K562 (cell line): ENCODE data around the gene CCDC13. TPM values are rescaled to one million over a fixed set of nuclear protein-coding genes. Genes with fewer than 3 reads are reported as not detected.

ENCODE experiments used
- ATAC-seq: fragments of 200-7000 bp; cut with Tn5 transposase; 3 replicates; pipeline ENCODE4 v1.9.1; 2020; ENCODE audit warnings: moderate library complexity
- BruUV-seq: library from RNA; stranded (reverse); fragments of 400-500 nt; replicated peaks from 2 replicates; lab custom pipeline; 2021; lab: Mats Ljungman, UMichigan
- CTCF ChIA-PET: fragments of 300-600 bp; formaldehyde crosslinking; extraction: SDS; loops from one replicate; lab custom pipeline; 2021; ENCODE audit warnings: low intra/inter-chr PET ratio; lab: Yijun Ruan, JAX
- POLR2A ChIA-PET: fragments of 300-600, 350-650 bp; sonication (Branson Sonifier 250); formaldehyde crosslinking; extraction: SDS; loops from one replicate; lab custom pipeline; 2021; ENCODE audit warnings: antibody characterized with exemption, inconsistent platforms; lab: Yijun Ruan, JAX
- DNase-seq, 4 experiments: peaks; one replicate each; pipeline versions ENCODE4 v3.0.0 to v3.0.0-alpha.2; 2011 to 2018; ENCODE audit warnings: low spot score in 3 of 4, mixed read lengths in 3 of 4; ENCODE audit errors: extremely low read depth in 1 of 4
- FAIRE-seq: peaks from 2 replicates; lab custom pipeline; 2011; peaks lifted over from hg19 to GRCh38; lab: Jason Lieb, UNC
- H2AFZ ChIP-seq: 2 replicates; pipeline ENCODE4 v1.6.0; 2011; ENCODE audit warnings: low read depth, low read length, control low read depth, inconsistent platforms
- H3K27ac ChIP-seq: fragments of 200-600 bp; 3 replicates; pipeline ENCODE4 v1.8.0; 2011; ENCODE audit warnings: low read depth, mild to moderate bottlenecking, control low read depth, inconsistent platforms, low read length, moderate library complexity, mixed read lengths; ENCODE audit errors: extremely low read depth
- H3K27me3 ChIP-seq, 2 experiments: fragments of 300-600 bp in 1 of 2; 2 replicates in 1 of 2; 3 replicates in 1 of 2; pipeline versions ENCODE4 v1.6.0 to v1.8.0; 2011; ENCODE audit warnings: inconsistent platforms in 2 of 2, low read length in 2 of 2, mild to moderate bottlenecking in 1 of 2, mixed read lengths in 1 of 2, moderate library complexity in 1 of 2; ENCODE audit not compliant: control insufficient read depth in 2 of 2, insufficient read depth in 2 of 2
- H3K36me3 ChIP-seq: fragments of 300-600 bp; 3 replicates; pipeline ENCODE4 v1.8.0; 2011; ENCODE audit warnings: mild to moderate bottlenecking, low read length, inconsistent platforms; ENCODE audit not compliant: control insufficient read depth, insufficient read depth
- H3K4me1 ChIP-seq, 2 experiments: fragments of 200-600 bp in 1 of 2; replicated peaks in 1 of 2; 2 replicates in 1 of 2; 3 replicates in 1 of 2; pipeline versions ENCODE4 v1.5.1 to v1.8.0; 2011; ENCODE audit warnings: inconsistent platforms in 2 of 2, low read length in 2 of 2, mild to moderate bottlenecking in 1 of 2, mixed read lengths in 1 of 2, moderate library complexity in 1 of 2; ENCODE audit not compliant: control insufficient read depth in 2 of 2, insufficient read depth in 2 of 2
- H3K4me2 ChIP-seq: 2 replicates; pipeline ENCODE4 v1.6.1; 2011; ENCODE audit warnings: low read length, control low read depth, inconsistent platforms, mixed read lengths; ENCODE audit not compliant: insufficient read depth
- H3K4me3 ChIP-seq: fragments of 200-600 bp; sonication (generic), shearing (Covaris generic); 2 replicates; pipeline ENCODE4 v1.5.1; 2016; ENCODE audit warnings: control low read depth, inconsistent platforms
- H3K79me2 ChIP-seq: fragments of 200-600 bp; 3 replicates; pipeline ENCODE4 v1.8.0; 2011; ENCODE audit warnings: low read length, inconsistent platforms; ENCODE audit not compliant: control insufficient read depth, insufficient read depth
- H3K9ac ChIP-seq, 2 experiments: 2 replicates each; pipeline versions ENCODE4 v1.6.0 to v1.6.1; 2011; ENCODE audit warnings: low read depth in 2 of 2, low read length in 2 of 2, control low read depth in 1 of 2, inconsistent platforms in 1 of 2, mild to moderate bottlenecking in 1 of 2, mixed read lengths in 1 of 2; ENCODE audit not compliant: insufficient read depth in 1 of 2
- H3K9me1 ChIP-seq: one replicate; pipeline ENCODE4 v1.6.0; 2011; ENCODE audit warnings: inconsistent platforms, mild to moderate bottlenecking, low read length, moderate library complexity; ENCODE audit not compliant: control insufficient read depth, insufficient read depth
- H3K9me3 ChIP-seq: replicated peaks from 2 replicates; pipeline ENCODE4 v1.5.1; 2011; ENCODE audit warnings: low read depth, low read length, inconsistent platforms; ENCODE audit not compliant: control insufficient read depth, insufficient read depth
- H4K20me1 ChIP-seq: replicated peaks from 2 replicates; pipeline ENCODE4 v1.6.1; 2011; ENCODE audit warnings: low read length, inconsistent platforms, mixed read lengths; ENCODE audit not compliant: control insufficient read depth, insufficient read depth
- DMBX1 ChIP-seq: fragments of 250-450 bp; sonication (Bioruptor Pico); IDR thresholded peaks from 2 replicates; pipeline ENCODE4 v1.8.0; 2022; ENCODE audit warnings: inconsistent platforms, mild to moderate bottlenecking, moderate library complexity, borderline replicate concordance
- FOXP4 ChIP-seq: sonication (generic); formaldehyde crosslinking; IDR thresholded peaks from 2 replicates; pipeline ENCODE4 v1.8.0; 2022; ENCODE audit warnings: mild to moderate bottlenecking, missing genetic modification reagents, borderline replicate concordance
- KHSRP ChIP-seq: fragments of 450-650 bp; IDR thresholded peaks from 2 replicates; pipeline ENCODE4 v1.6.1; 2017
- MEF2D ChIP-seq: conservative IDR thresholded peaks from 2 replicates; pipeline ENCODE4 v1.6.1; 2016; ENCODE audit warnings: low read depth, missing genetic modification characterization, missing compliant biosample characterization
- NELFE ChIP-seq: IDR thresholded peaks from 2 replicates; pipeline ENCODE4 v1.6.1; 2011; ENCODE audit warnings: mild to moderate bottlenecking; ENCODE audit not compliant: insufficient read depth, insufficient read length
- NFRKB ChIP-seq: fragments of 450-650 bp; IDR thresholded peaks from 2 replicates; pipeline ENCODE4 v1.6.1; 2016; ENCODE audit warnings: low read depth
- NR2C2 ChIP-seq, 2 experiments: fragments of 200-800 bp in 1 of 2; sonication (Bioruptor generic) in 1 of 2; sonication (generic) in 1 of 2; formaldehyde crosslinking in 1 of 2; IDR thresholded peaks; 2 replicates each; pipeline versions ENCODE4 v1.6.1 to v1.8.0; 2016 to 2022; ENCODE audit warnings: mild to moderate bottlenecking in 1 of 2, missing compliant biosample characterization in 1 of 2, missing genetic modification characterization in 1 of 2, missing genetic modification reagents in 1 of 2
- PATZ1 ChIP-seq: fragments of 250-450 bp; sonication (Bioruptor Pico); IDR thresholded peaks from 2 replicates; pipeline ENCODE4 v1.5.0; 2020; ENCODE audit warnings: mild to moderate bottlenecking, borderline replicate concordance
- POLR2G ChIP-seq: fragments of 200-400 bp; formaldehyde crosslinking; IDR thresholded peaks from 2 replicates; pipeline ENCODE4 v1.6.1; 2017; ENCODE audit warnings: low read depth, mild to moderate bottlenecking, antibody characterized with exemption, low read length, moderate library complexity
- SRF ChIP-seq, 2 experiments: fragments of 250-450, 450-650 bp in 1 of 2; sonication (Bioruptor Pico) in 1 of 2; sonication (generic) in 1 of 2; formaldehyde crosslinking; IDR thresholded peaks; 2 replicates each; pipeline versions ENCODE4 v1.5.0 to v1.5.1; 2020 to 2022; ENCODE audit warnings: mild to moderate bottlenecking in 1 of 2, missing genetic modification reagents in 1 of 2
- TGIF2 ChIP-seq: sonication (generic); formaldehyde crosslinking; IDR thresholded peaks from 2 replicates; pipeline ENCODE4 v1.8.1; 2022; ENCODE audit warnings: mild to moderate bottlenecking, missing genetic modification reagents, moderate library complexity
- THAP12 ChIP-seq: fragments of 250-450 bp; sonication (Bioruptor Pico); IDR thresholded peaks from 2 replicates; pipeline ENCODE4 v1.9.0; 2021; ENCODE audit warnings: mild to moderate bottlenecking, inconsistent platforms
- USF1 ChIP-seq: sonication (generic); formaldehyde crosslinking; IDR thresholded peaks from 2 replicates; pipeline ENCODE4 v1.9.0; 2022; ENCODE audit warnings: mild to moderate bottlenecking, missing genetic modification reagents
- ZC3H4 ChIP-seq: sonication (generic); formaldehyde crosslinking; IDR thresholded peaks from 2 replicates; pipeline ENCODE4 v1.9.0; 2021; ENCODE audit warnings: missing genetic modification reagents, borderline replicate concordance
- ZNF134 ChIP-seq: fragments of 250-450 bp; sonication (Bioruptor Pico); conservative IDR thresholded peaks from 2 replicates; pipeline ENCODE4 v1.4.0; 2020
- ZNF347 ChIP-seq: fragments of 450-650 bp; formaldehyde crosslinking; IDR thresholded peaks from 2 replicates; pipeline ENCODE4 v1.4.0; 2020; ENCODE audit warnings: low read depth, mild to moderate bottlenecking, moderate library complexity
- WGBS: fragments of 100-300 bp; shearing (Covaris generic); methylation state at CpG from one replicate; pipeline ENCODE4 v1.1.6; 2016; ENCODE audit warnings: low coverage, mixed read lengths; ENCODE audit not compliant: insufficient coverage; ENCODE audit errors: missing lambda C conversion rate; 5-methylcytosine and 5-hydroxymethylcytosine counted together
- in situ Hi-C: fragments of 300-500 bp; cut with MboI; formaldehyde crosslinking; loops from 4 replicates; pipeline ENCODE4 v1.15.0; 2018; ENCODE audit warnings: inconsistent platforms, mixed read lengths
- intact Hi-C: fragments of 100-400 bp; cut with micrococcal nuclease; formaldehyde crosslinking; loops from 2 replicates; pipeline ENCODE4 v1.14.2; 2022
- polyA plus RNA-seq, 8 experiments: library from polyadenylated mRNA; depleted of rRNA in 4 of 8; stranded (reverse) in 5 of 8; unstranded in 3 of 8; fragments of >200 nt; fragmentation: Nextera tagmentation in 2 of 8; fragmentation: Illumina TruSeq in 1 of 8; extraction: Ambion mirVana in 2 of 8; extraction: Trizol in 1 of 8; gene quantifications; 2 replicates each; pipeline versions ENCODE4 v1.2.1 to v1.2.3, GENCODE V29; 2011 to 2014; ENCODE audit warnings: inconsistent platforms in 1 of 8, missing spikeins in 1 of 8
- total RNA-seq, 7 experiments: library from RNA; depleted of rRNA in 6 of 7; stranded (reverse); fragments of >200 nt in 6 of 7; fragmentation: Illumina TruSeq in 2 of 7; extraction: Trizol in 2 of 7; gene quantifications; 2 replicates each; pipeline versions ENCODE4 v1.2.1 to v1.2.3, GENCODE V29; 2011 to 2021; ENCODE audit warnings: low replicate concordance in 1 of 7

The CCDC13 gene
- total and polyA plus RNA-seq, 9 of the 15 experiments (the other 6 are each of a cell fraction or from before 2014, with no cell fraction given), result 0.20 to 0.70 (median 0.48) TPM; not detected in 2

GRCh38 chr3:42723219-42723618 lies 49.8 kb downstream of the CCDC13 start:
- no peaks in the 10 kb centered on the region for H3K36me3 ChIP-seq
- intact Hi-C loops, result no loop called here
- ChIA-PET CTCF (no interaction called here), POLR2A (no interaction called here)
- H3K9me1 ChIP-seq, result no peaks in the 10 kb centered on the region
- H3K4me3 ChIP-seq, result no peak overlapping the region
- no peak overlapping the region for H3K4me2 ChIP-seq
- no peaks in the 10 kb centered on the region for H3K9me3 ChIP-seq
- no peak overlapping the region for H3K9ac ChIP-seq
- H3K27ac ChIP-seq, result no peak overlapping the region
- no peak overlapping the region for H2AFZ ChIP-seq
- DNase-seq (no peak), FAIRE-seq (no peak), ATAC-seq (no peak)
- H4K20me1 ChIP-seq, result no peaks in the 10 kb centered on the region
- no peaks in the 10 kb centered on the region for H3K79me2 ChIP-seq
- in situ Hi-C loops, result no loop called here
- peaks cover 16 to 17% of the 10 kb centered on the region in 2 experiments; a peak in 2 of 5 replicates for H3K27me3 ChIP-seq
- no peaks in the 10 kb centered on the region for H3K4me1 ChIP-seq
- no TSS peak for BruUV-seq
- 4% methylated on average over 2 of the region's 2 CpGs for WGBS
- TF ChIP-seq ZNF134 (CRISPR knock-in tag) (no peak), MEF2D (tag) (no peak), NELFE (no peak), SRF (CRISPR knock-in tag; IDR thresholded peaks at IDR 0.05) (no peak), TGIF2 (no peak), PATZ1 (CRISPR knock-in tag) (no peak), USF1 (CRISPR knock-in tag) (no peak), ZNF347 (CRISPR knock-in tag) (no peak), FOXP4 (no peak), NR2C2 (CRISPR knock-in tag; IDR thresholded peaks at IDR 0.05) (no peak), NR2C2 (tag; IDR thresholded peaks at IDR 0.05) (no peak), NFRKB (no peak), DMBX1 (no peak), POLR2G (no peak), KHSRP (no peak), THAP12 (CRISPR knock-in tag) (no peak), ZC3H4 (CRISPR knock-in tag) (no peak)
